NCI-H1694 (cell line): ENCODE results near the gene FAM83G.
"Not testable (repeated sequence)": the region's sequence is repeated elsewhere in the genome, so short reads cannot be mapped to it uniquely, and the experiment has no call there.

Experiments used
- DNase-seq: peaks from one replicate; lab custom pipeline; 2025; lab: John Stamatoyannopoulos, UW

The FAM83G gene, protein sequence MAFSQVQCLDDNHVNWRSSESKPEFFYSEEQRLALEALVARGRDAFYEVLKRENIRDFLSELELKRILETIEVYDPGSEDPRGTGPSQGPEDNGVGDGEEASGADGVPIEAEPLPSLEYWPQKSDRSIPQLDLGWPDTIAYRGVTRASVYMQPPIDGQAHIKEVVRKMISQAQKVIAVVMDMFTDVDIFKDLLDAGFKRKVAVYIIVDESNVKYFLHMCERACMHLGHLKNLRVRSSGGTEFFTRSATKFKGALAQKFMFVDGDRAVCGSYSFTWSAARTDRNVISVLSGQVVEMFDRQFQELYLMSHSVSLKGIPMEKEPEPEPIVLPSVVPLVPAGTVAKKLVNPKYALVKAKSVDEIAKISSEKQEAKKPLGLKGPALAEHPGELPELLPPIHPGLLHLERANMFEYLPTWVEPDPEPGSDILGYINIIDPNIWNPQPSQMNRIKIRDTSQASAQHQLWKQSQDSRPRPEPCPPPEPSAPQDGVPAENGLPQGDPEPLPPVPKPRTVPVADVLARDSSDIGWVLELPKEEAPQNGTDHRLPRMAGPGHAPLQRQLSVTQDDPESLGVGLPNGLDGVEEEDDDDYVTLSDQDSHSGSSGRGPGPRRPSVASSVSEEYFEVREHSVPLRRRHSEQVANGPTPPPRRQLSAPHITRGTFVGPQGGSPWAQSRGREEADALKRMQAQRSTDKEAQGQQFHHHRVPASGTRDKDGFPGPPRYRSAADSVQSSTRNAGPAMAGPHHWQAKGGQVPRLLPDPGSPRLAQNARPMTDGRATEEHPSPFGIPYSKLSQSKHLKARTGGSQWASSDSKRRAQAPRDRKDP

DNA sequence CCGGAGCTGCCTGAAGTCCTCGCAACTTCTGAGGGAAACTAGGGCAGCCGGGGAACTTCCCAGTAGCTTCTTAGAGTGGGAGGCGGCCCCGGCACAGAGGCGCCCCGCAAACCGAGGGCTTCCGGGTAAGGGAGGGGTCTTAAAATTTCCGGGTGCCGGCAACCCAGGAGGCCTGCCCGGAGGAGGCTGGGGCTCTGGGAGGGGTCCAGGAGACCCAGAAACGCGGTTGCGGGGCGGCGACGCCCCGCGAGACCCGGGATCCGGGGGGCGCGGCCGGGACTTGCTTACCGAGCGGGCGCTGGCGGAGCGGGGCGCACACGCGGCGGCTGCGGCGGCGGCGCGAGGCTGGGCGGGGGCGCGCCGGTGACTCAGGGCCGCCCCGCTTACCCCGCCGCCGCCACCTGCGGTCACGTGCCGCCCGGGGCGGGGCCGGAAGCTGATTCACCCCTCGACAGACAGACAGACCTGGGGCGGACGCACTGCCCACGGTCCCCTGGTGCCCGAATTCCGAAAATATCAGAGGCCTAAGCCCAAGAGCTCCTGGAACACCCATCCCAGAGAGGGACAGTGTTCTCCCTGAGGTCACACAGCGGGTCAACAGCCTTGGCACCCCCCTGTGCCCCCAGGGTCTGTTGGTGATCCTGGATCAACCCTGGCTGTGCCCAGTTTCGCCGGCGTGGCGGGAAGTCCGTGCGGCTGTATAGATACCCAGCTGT, at the start of gene FAM83G:
TSS of gene FAM83G (minus strand) at position 344 of the 716 bp plus-strand sequence. CDS start 723 bp downstream, outside the sequence.
- DNase-seq = no peak

DNA sequence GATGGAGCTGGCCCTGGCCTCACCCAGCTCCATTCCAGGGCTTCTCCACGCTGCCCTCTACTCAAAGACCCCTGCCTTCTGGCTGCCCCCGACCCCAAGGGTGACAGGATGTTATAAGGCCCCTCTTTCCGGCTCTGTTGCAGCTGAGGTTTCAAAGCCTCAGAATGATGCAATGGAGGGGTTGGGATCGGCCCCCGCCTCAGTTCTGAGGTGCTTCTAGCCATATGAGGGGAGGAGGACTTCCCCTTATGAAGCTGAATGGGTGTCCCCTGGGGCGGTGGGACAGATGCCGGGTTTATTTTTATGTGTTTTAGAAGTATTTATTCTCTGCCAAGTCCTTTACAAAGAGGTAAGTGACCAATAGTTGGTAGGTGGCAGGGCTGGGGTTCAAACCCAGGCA, 44.3 kb upstream of the FAM83G start:
- not testable (repeated sequence) for DNase-seq

DNA sequence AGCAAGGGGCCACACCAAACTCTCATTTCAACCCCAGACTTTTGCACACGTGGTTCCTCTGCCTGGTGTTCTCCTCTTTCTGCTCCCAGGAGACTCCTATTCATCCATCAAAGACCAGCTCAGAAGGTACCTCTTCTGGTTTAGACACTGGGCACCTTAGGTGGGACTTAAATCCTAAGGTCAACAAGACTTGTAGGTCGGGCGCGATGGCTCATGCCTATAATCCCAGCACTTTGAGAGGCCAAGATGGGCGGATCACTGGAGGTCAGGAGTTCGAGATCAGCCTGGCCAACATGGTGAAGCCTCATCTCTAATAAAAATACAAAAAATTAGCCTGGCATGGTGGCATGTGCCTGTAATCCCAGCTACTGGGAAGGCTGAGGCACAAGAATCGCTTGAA, 42.9 kb upstream of the FAM83G start:
- not testable (repeated sequence) for DNase-seq

DNA sequence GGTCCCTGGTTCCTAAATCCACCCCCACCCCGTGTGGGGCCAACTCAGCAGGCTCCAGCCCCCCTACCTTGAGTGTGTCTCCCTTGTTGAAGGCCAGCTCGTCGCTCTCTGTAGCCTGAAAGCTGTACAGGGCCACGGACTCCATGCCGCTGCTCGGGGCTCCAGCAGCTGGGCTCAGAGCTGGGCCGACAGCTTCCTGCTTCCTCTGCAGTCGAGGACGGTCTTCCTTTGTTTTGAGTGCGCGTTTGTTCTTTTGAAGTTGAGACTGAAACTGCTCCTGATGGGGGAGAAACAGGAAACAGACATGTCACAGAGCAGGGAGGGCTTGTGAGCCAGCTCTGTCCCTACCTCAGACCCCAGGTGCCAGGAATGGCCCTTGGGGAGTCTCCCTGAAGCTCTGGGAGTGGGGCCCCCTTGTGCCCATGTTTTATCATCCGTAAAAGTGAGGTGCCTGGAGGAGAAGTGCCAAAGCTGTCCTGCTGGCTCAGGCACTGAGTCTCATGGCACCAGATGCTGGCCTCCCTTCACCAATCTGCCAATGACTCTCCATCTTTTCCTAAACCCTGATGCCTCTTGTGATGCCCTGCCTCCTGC, 42.3 kb upstream of the FAM83G start, which contains the start of gene GRAP:
TSS of gene GRAP (minus strand) at position 176 of the 594 bp plus-strand sequence. CDS start at position 145, 31 bp downstream.
- DNase-seq = not testable (repeated sequence)

DNA sequence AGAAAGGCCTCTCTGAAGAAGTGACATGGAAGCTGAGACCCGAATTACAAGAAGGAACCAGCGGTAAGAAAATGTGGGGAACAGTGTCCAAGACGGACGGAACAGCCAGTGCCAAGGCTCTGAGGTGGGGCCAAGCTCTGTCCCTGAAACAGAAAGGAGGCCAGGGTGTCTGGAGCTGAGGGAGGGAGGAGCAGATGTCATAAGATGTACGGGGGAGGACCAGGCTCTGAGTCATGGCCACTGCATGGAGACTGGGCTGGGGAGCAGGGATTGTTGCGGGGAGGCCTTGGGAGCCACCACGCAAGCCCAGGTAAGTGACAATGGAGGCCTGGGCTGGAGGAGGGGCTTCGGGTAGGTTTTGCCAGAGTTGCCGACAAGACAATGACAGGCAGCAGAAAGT, 40.1 kb upstream of the FAM83G start:
- DNase-seq = not testable (repeated sequence)

DNA sequence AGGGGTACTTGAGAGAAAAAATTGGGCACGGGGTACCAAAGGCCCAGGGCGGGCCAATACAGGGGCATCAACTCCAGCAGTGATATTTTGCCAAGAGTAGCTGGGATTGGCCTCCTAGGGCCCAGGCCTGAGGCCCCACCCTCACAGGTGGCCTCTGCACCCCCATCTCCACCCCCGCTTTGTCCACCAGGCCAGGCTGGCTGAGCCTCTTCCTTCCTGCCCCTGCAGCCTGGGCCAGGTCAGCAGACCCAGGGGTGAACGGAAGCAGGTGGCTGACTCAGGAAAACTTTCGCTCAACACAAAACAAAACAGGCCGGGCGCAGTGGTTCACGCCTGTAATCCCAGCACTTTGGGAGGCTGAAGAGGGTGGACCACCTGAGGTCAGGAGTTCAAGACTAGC, 38.5 kb upstream of the FAM83G start:
- DNase-seq = not testable (repeated sequence)

DNA sequence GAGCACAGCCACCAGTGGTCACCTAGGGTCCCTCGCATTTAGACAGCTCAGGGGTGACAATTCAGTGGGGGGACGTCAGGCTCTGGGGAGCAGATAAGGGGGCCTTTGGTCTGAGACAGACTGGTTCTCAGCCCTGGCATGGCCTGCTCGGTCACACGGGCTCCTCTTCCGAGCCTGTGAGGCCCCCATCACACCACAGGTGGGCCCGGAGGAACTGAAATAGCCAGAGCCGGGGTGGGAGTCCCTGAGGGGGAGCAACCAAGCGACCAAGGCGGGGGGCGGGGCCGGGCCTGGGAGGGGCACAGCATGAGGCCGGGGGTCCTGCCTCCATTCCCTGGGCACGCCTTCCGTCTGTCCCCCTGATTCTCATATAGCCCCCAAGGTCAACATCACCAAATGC, 37.8 kb upstream of the FAM83G start:
- not testable (repeated sequence) for DNase-seq

DNA sequence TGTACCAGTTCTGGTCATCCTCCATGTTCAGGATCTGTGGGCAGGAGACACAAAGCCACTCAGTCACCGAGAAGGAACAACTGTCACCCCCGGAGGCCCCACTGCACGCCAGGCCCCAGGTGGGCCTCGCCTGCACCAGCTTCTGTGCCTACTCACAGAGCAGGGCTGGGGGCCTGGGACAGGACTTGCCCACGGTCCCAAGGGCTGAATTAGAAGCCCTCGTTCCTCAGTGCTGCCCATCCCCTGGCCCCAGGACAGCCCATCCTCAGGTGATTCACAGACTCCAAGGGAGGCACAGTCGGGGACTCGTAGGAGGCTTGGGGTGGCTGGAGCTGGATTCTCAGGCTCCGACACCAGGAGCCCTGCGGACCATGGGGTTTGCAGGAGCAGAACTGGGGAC, 37.3 kb upstream of the FAM83G start:
- DNase-seq = not testable (repeated sequence)

DNA sequence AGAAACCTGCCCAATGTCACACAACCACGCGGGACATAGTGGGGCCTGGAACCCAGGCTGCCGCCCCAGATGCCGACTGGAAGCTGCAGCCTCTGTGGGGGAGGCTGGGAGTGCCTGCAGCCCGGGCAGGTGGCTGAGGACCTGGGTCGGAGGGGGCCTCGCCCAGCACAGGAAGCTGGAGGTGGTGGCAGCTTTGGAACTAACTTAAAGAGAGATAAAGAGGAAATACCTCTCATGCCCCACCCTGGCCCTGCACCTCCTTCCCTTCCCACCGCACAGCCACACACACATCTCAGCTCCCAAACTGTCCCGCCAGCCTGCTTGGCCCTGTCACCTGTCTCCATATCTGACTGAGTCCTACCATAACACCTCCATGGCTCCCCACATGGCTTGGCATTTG, 35.8 kb upstream of the FAM83G start:
- DNase-seq = not testable (repeated sequence)

DNA sequence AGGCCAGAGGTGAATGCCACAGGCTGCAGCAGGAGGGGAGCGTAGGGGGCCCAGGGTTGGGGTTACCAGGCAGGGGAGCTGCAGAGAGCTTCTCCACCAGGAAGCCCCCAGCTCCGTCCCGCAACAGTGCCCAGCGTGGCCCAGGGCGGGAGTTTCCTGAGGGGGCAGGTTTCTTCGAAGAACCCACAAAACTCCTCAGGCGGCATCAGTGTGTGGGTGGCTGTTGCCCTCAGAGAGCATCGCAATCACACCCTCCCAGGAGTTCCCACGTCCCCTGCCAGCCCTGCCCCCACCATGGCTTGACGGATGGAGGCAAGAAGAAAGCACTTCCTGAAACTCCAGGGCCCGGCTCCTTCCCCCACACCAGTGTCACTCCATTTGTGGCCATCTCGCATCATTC, 34.2 kb upstream of the FAM83G start:
- not testable (repeated sequence) for DNase-seq

DNA sequence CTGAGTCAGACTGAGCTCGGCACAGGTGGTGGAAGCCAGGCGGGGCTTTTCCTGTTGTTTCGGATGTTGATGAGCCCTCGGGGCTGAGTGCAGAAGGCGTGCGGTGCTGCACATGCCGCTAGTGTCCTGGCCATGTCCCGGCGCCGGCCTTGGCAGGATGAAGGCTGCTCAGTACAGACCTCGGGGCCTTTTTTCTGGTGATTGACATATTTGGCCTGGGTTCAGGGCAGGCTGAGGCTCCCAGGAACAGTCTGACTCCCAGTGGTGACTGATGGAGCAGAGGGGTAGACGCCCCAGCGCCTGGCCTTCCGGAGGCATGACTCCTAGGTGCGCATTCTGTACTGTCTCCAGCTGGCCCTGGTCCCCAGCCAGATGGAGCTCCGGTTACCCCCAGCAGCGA, 33.4 kb upstream of the FAM83G start:
- not testable (repeated sequence) for DNase-seq

DNA sequence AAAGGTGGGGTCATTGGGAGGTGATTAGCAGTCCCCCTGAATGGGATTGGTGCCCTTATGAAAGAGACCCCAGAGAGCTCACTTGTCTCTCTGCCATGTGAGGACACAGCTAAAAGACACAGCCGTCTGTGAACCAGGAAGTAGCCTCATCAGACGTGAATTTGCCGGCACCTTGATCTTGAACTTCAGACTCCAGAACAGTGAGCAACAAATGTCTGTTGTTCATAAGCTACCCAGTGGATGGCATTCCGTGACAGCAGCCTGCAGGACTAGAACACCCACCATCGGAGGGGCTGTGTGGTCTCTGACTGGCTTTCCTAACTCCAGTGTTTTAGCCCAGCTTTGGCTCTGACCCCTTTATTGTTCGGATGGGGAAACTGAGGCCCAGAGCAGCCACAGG, 33.0 kb upstream of the FAM83G start:
- DNase-seq = not testable (repeated sequence)

DNA sequence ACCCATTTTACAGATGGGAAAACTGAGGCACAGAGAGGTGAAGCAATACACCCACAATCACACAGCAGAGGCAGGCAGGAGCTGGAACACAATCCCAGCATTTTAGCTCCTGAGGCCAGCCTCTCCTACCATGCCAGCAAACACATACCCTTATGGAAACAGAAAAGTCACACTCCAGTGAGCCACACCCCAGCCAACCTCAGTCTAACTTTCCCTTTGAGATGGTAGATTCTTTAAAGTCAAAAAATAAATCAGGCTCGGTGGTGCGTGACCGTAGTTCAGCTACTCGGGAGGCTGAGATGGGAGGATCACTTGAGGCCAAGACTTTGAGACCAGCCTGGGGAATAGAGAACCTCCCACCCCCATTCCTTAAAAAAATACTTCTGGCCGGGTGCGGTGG, 31.6 kb upstream of the FAM83G start:
- DNase-seq = not testable (repeated sequence)

DNA sequence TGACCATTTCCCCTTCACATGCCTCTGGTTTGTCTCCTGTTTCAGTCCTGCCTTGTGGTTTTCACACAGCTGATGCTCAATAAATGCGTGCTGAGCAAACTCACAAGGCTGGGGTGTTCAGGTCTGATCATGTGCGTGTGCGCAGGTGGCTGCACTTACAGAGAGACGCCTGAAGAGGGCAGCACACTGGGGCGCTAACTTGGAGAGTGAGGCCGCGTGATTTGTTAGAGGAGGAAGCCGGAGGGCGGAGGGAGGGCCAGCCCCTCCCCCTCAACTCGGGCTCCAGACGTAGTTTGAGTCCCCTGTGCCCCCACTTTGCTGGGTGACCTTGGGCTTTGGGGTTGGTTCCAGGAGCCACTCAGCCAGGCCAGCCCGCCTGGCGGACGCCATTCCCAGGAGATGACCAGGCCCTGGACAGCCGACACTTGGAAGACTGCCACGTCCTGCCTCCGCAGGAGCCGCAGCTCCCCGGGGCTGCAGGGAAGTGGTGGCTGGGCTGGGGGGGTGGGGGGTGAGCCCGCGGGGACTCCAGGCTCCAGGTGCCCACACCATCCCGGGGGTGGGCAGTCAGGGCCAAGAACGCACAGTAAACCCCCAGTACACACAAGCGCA, 27.9 kb upstream of the FAM83G start:
- not testable (repeated sequence) for DNase-seq

DNA sequence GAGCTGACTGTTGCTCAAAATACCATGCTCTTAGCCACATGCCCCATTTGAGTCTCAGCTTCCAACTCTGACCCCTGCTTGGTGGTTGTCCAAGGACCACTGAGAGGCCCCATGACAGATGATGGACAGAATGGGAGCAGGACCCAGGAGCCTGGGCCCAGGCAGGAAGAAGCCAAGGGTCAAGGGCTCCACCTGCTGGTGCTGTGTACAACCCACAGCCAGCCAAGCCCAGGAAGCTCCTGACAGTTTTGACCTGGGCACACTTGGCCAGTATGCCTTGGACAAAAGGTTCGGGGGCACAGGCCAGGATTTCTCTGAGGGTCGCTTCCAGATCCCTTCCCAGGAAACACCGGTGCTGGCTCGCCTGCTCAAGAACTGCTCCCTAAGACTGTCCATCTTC, 27.2 kb upstream of the FAM83G start:
- not testable (repeated sequence) for DNase-seq

DNA sequence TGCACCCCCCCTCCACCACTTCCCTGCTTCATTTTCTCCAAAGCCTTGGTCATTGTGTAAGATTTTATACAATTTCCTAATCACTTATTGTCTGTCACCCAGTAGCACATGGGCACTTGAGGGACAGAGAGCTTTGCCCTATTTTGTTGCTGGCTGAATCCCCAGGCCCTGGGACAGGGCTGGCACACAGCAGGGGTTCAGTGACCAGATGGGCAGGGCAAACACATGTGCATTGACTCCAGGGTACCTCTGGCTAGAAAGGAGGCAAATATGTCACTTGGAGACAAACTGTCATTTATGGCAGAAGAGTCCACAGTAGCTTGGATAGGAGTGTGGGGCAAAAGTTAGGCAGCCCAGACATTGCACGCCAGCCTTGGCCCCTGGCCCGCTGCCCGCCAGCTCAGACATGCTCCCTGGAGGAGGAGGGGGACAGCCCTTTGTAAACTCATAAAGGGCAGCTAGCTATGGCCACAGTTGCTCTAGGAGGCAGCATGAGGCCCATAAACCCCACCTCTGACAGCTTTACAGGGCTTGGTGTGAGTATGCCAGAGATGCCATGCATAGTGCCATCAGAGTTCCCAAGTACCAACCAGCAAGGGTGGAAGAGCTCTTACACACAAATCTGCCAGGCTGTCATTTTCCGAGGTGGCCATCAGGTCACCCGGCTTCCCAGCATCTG, 26.3 kb upstream of the FAM83G start:
- not testable (repeated sequence) for DNase-seq

DNA sequence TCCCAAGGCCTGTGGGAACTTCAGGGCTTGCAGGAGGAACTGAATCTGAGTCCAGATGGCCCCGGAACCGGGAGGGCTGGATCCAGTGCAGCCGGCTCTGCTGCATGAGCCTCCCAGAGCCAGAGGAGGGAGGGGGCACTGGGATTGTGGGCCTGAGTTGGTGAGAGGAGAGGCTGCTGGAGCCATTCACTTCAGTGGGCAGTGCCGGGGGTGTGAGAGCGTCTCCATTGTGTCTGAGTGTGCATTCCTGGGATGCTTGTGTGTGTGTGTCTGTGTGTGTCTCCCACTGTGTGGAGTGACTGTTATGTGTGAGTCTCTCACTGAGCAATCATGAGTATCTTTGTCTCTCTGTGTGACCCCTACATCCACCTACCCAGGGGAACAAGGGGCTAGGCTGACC, 25.2 kb upstream of the FAM83G start:
- DNase-seq = not testable (repeated sequence)

DNA sequence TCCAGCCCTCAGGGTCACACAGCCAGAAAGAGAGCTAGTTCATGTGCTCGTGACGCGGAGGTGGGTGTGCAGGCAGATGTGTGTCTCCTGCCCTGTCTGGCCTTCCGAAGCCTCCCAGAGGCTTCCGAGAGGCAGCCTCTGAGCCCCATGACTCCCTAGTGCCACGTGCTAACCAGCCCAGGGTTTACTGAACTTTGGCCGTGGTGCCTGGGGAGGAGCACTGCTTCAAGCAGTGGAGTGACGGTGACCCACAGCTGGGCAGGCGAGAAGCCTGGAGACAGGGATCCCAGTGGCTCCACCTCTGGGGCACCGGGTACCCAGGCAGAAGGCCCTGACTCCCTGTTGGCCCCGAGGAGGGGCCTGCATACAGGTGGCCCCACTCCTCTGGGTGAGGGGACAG, 24.1 kb upstream of the FAM83G start:
- DNase-seq = not testable (repeated sequence)

DNA sequence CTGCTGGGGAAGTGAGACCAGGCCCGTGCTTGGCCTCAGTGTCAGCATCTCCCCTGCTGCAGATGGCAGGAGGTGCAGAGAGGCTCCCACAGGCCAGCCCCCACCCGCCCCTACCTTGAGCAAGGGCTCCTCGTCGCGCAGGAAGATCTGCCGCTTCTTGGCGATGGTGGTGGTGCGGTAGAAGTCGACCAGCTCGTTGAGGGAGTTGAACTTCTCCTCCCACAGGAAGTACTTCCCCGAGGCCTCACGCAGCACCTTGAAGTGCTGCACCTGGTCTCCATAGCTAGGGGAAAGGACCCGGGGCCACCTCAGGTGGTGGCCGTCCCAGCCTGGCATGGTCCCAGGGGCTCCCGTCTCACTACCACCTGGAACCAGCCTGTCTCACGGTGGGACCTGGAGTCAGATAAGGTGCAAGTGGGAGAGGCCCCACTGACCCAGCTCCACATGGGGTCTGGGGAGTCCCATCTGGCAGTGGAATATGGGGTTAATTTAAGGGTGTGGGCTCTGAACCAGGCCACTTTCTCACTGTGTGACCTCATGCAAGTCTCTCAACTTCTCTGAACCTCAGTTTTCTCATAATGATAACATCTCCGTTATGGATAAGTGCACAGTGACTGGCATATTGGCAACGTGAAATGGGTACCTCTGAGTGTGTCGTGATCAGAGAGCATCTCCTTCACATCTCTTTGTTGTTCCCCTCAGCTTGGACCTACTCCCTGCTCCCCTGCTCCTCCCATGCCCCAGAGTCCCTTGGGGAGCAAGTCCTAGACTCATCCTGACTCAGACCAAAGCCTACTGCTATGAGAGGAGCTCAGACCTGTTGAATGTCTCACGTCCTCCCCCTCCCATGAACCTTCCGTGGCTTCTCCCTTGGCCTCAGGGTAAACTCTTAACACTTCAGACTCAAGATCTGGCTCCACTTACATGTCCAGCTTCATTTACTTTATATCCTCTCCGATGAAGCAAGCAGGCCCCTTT, 19.8 kb upstream of the FAM83G start:
- DNase-seq = no peak
